Regular cardiac myocyte (primary cell): ENCODE measurements around the gene DDX41. TPM values are rescaled to one million over a fixed set of nuclear protein-coding genes. Genes with fewer than 3 reads are reported as not detected.

ENCODE experiments used
- total RNA-seq: library from RNA; depleted of rRNA; stranded (reverse); fragments of >200 nt; gene quantifications from 2 replicates; pipeline ENCODE4 v1.2.3, GENCODE V29; 2014

DDX41 gene
- 124 and 144 TPM in 2 replicates for total RNA-seq

DNA sequence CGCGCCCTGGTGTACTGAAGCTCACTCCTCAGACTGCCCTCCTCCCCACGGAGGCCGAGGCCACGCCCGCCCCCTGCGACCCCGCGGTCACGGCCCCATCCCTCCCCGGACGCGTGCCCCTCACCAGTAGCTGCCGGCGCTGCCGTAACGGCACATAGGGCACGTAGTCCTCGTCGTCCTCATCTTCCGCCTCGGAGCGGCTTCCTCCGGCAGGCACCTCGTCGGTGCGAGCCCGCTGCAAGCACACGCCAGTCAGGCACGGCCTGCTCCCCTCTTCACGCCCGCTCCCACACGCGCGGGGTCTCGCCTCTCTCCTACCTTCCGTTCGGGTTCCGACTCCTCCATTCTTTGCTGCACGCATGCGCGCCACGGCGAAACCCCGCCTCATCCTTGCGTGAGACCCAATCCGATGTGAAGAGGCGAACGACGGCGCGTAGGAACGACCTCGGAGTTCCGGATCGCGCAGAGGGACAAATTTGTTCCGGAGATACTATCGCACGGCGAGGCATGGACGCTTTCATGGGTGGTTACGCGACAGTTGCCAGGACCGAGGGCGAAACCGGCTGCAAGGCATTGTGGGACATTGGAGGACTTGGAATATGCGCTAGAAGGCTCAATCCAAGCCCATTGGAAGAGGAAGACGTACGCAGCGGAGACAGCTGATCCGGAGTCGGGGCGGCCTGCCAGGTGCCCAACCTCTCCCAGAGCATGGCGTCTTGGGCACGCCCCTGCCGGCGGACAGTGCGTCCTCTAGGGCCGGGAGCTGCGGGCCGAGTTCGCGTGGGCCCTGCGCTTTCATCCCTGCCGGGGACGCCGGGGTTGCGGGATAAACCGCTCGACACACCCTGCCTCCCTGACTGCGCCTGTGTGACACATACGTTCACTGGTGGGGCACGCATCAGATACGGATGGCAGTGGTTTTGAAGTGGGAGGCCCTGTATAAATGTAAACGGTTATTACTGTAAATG lies at the start of gene DDX41:
TSS of gene DDX41 (minus strand) at position 361 of the 968 bp plus-strand sequence. CDS start at position 345, 16 bp downstream.

DNA sequence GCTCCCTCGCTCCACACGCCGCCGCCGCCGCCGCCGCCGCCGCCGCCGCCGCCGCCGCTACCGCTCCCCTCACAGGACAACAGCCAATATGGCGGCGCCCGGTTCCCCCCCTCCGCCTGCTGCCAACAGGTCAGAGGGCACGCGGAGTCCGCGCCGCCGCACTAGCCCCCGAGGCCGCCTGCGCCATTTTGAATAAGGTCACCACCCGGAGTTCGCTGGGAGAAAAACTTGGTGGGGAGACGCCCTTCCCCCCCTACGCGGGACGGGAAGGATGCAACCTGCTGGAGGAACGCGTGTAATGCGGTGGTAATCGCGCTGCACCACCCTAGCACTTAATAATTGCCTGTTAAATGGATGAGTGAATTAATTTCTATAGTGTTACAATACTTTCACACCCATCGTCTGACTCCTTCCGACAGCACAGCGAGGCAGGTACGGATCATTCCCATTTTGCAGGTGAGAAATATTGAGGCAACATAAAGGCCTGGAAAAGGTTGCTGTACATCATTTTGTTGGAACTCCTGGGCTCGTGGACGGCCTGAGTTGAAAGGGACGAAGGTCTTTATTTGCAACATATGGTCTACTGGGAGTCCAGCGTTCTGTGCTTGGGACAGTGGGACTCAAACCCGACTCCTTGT lies 37.8 kb upstream of the DDX41 start, which contains the start of gene FAM193B:
TSS of gene FAM193B (minus strand) at position 90 of the 638 bp plus-strand sequence. CDS start 105 bp downstream, outside the sequence.

DNA sequence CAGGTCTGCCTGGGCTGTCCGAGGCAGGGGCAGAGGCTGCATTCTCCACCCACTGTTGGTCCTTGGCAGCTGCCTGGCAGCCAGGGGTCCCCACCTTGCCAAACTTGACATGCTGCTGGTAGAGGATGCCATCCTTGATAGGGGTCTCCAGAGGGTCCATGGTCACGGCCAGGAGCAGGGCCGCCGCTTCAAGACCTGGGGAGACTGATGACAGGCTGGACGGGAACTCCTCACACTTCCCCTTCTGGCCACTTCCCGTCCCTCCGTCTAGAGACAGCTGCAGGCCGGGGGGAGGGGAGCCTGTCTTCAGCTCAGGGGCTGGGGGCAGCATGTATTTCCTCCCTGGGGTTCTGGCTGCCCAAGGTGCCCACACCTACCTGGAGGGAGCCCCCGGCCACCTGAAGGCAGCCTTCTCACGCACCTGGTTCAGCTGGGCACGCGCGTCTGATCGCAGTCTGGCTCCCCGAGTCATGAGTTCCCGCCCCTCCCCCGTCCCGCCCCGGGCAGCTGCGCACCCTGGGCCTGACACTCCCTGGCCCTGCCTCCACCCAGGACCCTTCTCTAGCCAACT lies 7.3 kb downstream of the DDX41 start, which contains the start of gene DOK3:
TSS of gene DOK3 (minus strand) at position 446 of the 571 bp plus-strand sequence. CDS start at position 160, 286 bp downstream.

DNA sequence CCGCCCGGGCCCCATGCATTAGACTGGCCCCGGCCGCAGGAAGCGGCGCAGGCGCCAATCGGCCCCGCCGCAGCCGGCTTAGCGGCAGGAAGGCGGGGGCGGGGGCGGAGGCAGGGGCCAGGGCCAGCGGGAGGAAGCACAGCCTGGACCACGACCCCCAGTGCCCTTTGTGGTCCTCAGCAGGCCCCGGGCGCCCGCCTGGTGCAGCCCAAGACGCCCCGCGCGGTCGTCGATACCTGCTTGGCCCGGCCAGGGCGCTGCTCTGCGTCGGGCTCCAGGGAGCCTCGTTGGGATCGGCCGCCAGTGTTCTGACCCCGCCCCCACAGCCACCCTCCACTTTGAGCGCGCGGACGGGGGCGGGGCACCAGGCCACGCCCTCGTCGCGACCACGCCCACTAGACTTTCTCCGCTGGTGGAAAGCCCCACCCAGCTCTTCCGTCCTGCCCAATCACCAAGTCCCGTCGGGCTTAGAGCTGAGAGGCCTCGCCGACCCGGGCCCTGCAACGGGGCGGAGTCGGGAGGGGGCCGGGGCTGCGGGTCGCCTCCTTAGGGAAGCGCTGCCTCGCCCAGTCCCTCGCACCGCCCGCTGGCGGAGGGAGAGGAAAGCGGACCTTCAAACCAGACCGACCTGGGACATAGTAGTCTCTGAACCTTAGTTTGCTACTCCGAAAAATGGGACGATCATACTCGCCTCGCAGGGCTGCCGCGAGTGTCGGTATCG lies 19.3 kb downstream of the DDX41 start, which contains the start of gene PDLIM7:
TSS of gene PDLIM7 (minus strand) at position 313 of the 721 bp plus-strand sequence. CDS start 1,092 bp downstream, outside the sequence.

DNA sequence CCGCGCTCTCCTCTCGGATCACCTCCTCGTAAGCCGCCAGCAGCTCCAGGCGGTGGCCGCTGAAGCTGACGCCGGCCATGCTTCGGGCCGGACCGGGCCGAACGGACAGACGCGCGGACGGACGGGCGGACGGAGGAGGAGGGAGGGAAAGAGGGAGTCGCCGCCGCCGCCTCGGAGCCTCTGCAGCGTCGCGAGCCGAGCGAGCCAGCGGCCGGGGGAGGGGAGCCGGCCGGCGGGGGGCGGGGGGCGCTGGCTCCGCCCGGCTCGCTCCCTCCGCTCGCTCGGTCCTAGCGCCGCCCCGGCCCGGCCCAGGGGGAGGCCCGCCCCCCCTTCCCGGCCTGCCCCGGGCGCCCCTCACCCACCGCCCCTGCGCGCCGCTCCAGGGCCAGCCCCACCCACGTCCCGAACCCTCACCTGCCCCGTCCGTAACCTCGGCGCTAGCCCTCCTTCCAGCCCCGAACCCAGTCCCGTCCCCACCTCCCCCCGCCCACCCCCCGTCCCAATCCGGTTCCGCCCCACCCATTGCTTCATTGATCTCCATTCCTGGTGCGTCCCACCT lies 43.2 kb downstream of the DDX41 start, which contains the start of gene DBN1:
TSS of gene DBN1 (minus strand) at position 192 of the 559 bp plus-strand sequence. CDS start at position 79, 113 bp downstream.

Other genes starting within 250 kb of the DDX41 start
- 18.3 and 24.9 TPM in 2 replicates for gene RAB24, start 213.2 kb downstream of the DDX41 start, total RNA-seq
- 68.5 and 167 TPM in 2 replicates for gene PRELID1, start 213.2 kb downstream of the DDX41 start, total RNA-seq
- gene MXD3, start 205.1 kb downstream of the DDX41 start, total RNA-seq = 3.7 and 15.7 TPM in 2 replicates
- 342 and 514 TPM in 2 replicates for gene LMAN2, start 165.3 kb downstream of the DDX41 start, total RNA-seq
- 3.6 and 9.3 TPM in 2 replicates for gene RGS14, start 159.0 kb downstream of the DDX41 start, total RNA-seq
- not detected in 2 replicates for gene SLC34A1, start 132.5 kb downstream of the DDX41 start, total RNA-seq
- gene PFN3, start 116.3 kb downstream of the DDX41 start, total RNA-seq = not detected in 2 replicates
- 0.58 TPM in 1 of 2 replicates, not detected in the other for gene F12, start 107.4 kb downstream of the DDX41 start, total RNA-seq
- 12.7 and 32.4 TPM in 2 replicates for gene GRK6, start 90.3 kb downstream of the DDX41 start, total RNA-seq
- gene PRR7, start 70.1 kb downstream of the DDX41 start, total RNA-seq = 6.2 and 10.9 TPM in 2 replicates
- 77.2 and 139 TPM in 2 replicates for gene DBN1, start 43.3 kb downstream of the DDX41 start, total RNA-seq
- gene PDLIM7, start 19.4 kb downstream of the DDX41 start, total RNA-seq = 83.7 and 101 TPM in 2 replicates
- 3.3 and 6.8 TPM in 2 replicates for gene DOK3, start 7.1 kb downstream of the DDX41 start, total RNA-seq
- gene FAM193B, start 37.6 kb upstream of the DDX41 start, total RNA-seq = 9.8 and 34.1 TPM in 2 replicates
- 223 and 242 TPM in 2 replicates for gene TMED9, start 75.2 kb upstream of the DDX41 start, total RNA-seq
- gene B4GALT7, start 83.2 kb upstream of the DDX41 start, total RNA-seq = 40.5 and 53.0 TPM in 2 replicates